ENCODE data around the gene BLVRA. TPM values are rescaled to one million over a fixed set of nuclear protein-coding genes. Genes with fewer than 3 reads are reported as not detected.

The BLVRA gene
- total and polyA plus RNA-seq, 2 donors (not counting 1 experiment from before 2014, with no cell fraction given): 72.8 to 108 TPM

- Histone ChIP-seq H2AFZ (ENCODE audit: low read length) (no peak overlapping the region), H3K4me2 (ENCODE audit: extremely low read depth, insufficient read depth, low read length) (no peak overlapping the region)
These were observed 2.0 kb upstream of the BLVRA start for GRCh38 chr7:43756368-43757072.

GRCh38 chr7:43757073-43757720 is 1.3 kb upstream of the BLVRA start:
- Histone ChIP-seq H2AFZ (ENCODE audit: low read length) (no peak overlapping the region), H3K9ac (ENCODE audit: insufficient read depth, low read length) (no peak overlapping the region), H3K9me3 (ENCODE audit: control insufficient read depth, insufficient read depth, low read depth, low read length) (no peaks in the 10 kb centered on the region), H3K27ac (ENCODE audit: insufficient read depth, low read length) (no peak overlapping the region), H3K4me3 (replicated peaks in 1 of 4; ENCODE audit: control extremely low read depth in 1 of 4, insufficient read depth in 1 of 4, low read depth in 3 of 4, low read length in 4 of 4) (no peak overlapping the region), H3K27me3 (ENCODE audit: control insufficient read depth, insufficient read depth, low read length) (no peaks in the 10 kb centered on the region), H3K4me1 (ENCODE audit: control insufficient read depth, extremely low read depth, insufficient read depth, low read length) (peaks cover 17% of the 10 kb centered on the region), H3K79me2 (ENCODE audit: control insufficient read depth, insufficient read depth, low read length) (no peaks in the 10 kb centered on the region), H3K36me3 (ENCODE audit: control insufficient read depth, insufficient read depth, low read length) (no peaks in the 10 kb centered on the region), H4K20me1 (ENCODE audit: control insufficient read depth, extremely low read depth, insufficient read depth, low read length) (no peaks in the 10 kb centered on the region), H3K4me2 (ENCODE audit: extremely low read depth, insufficient read depth, low read length) (no peak overlapping the region)
- no peak for DNase-seq (ENCODE audit: low read depth in 2 of 2)
- no peak for TF ChIP-seq CTCF (conservative IDR thresholded peaks at IDR 0.05 in 1 of 2, IDR thresholded peaks at IDR 0.05 in 1 of 2; ENCODE audit: low read depth in 1 of 2, low read length in 2 of 2)
- TF ChIP-seq EZH2 (IDR thresholded peaks at IDR 0.05; ENCODE audit: low read length, missing control alignments): no peak

More at GRCh38 chr7:43756368-43757072, 2.0 kb upstream of the BLVRA start:
- no peaks in the 10 kb centered on the region for H4K20me1 ChIP-seq (ENCODE audit: control insufficient read depth, extremely low read depth, insufficient read depth, low read length)
- H3K79me2 ChIP-seq (ENCODE audit: control insufficient read depth, insufficient read depth, low read length): no peaks in the 10 kb centered on the region
- H3K4me3 ChIP-seq (replicated peaks in 1 of 4; ENCODE audit: control extremely low read depth in 1 of 4, insufficient read depth in 1 of 4, low read depth in 3 of 4, low read length in 4 of 4): no peak overlapping the region
- peaks cover 14% of the 10 kb centered on the region for H3K4me1 ChIP-seq (ENCODE audit: control insufficient read depth, extremely low read depth, insufficient read depth, low read length)
- TF ChIP-seq EZH2 (IDR thresholded peaks at IDR 0.05; ENCODE audit: low read length, missing control alignments) (no peak), CTCF (conservative IDR thresholded peaks at IDR 0.05 in 1 of 2, IDR thresholded peaks at IDR 0.05 in 1 of 2; ENCODE audit: low read depth in 1 of 2, low read length in 2 of 2) (no peak)
- no peak overlapping the region for H3K9ac ChIP-seq (ENCODE audit: insufficient read depth, low read length)
- H3K27me3 ChIP-seq (ENCODE audit: control insufficient read depth, insufficient read depth, low read length): no peaks in the 10 kb centered on the region
- no peak overlapping the region for H3K27ac ChIP-seq (ENCODE audit: insufficient read depth, low read length)
- peak; percentile 84 to 92 for DNase-seq (ENCODE audit: low read depth in 2 of 2)
- no peaks in the 10 kb centered on the region for H3K36me3 ChIP-seq (ENCODE audit: control insufficient read depth, insufficient read depth, low read length)
- H3K9me3 ChIP-seq (ENCODE audit: control insufficient read depth, insufficient read depth, low read depth, low read length): no peaks in the 10 kb centered on the region

- TF ChIP-seq CTCF (conservative IDR thresholded peaks at IDR 0.05 in 1 of 2, IDR thresholded peaks at IDR 0.05 in 1 of 2; ENCODE audit: low read depth in 1 of 2, low read length in 2 of 2) (no peak), EZH2 (IDR thresholded peaks at IDR 0.05; ENCODE audit: low read length, missing control alignments) (no peak)
- Histone ChIP-seq H3K36me3 (ENCODE audit: control insufficient read depth, insufficient read depth, low read length) (no peaks in the 10 kb centered on the region), H3K9ac (ENCODE audit: insufficient read depth, low read length) (peak overlapping the region; percentile 82), H3K27ac (ENCODE audit: insufficient read depth, low read length) (peak overlapping the region; percentile 81), H4K20me1 (ENCODE audit: control insufficient read depth, extremely low read depth, insufficient read depth, low read length) (no peaks in the 10 kb centered on the region), H3K79me2 (ENCODE audit: control insufficient read depth, insufficient read depth, low read length) (peaks cover 7% of the 10 kb centered on the region), H3K4me2 (ENCODE audit: extremely low read depth, insufficient read depth, low read length) (peak overlapping the region; percentile 94), H2AFZ (ENCODE audit: low read length) (peak overlapping the region; percentile 58), H3K4me1 (ENCODE audit: control insufficient read depth, extremely low read depth, insufficient read depth, low read length) (peaks cover 16% of the 10 kb centered on the region), H3K27me3 (ENCODE audit: control insufficient read depth, insufficient read depth, low read length) (no peaks in the 10 kb centered on the region), H3K9me3 (ENCODE audit: control insufficient read depth, insufficient read depth, low read depth, low read length) (no peaks in the 10 kb centered on the region), H3K4me3 (replicated peaks in 1 of 4; ENCODE audit: control extremely low read depth in 1 of 4, insufficient read depth in 1 of 4, low read depth in 3 of 4, low read length in 4 of 4) (peak overlapping the region; percentile 69 to 82 (median 73))
- peak; percentile 46 to 52 for DNase-seq (ENCODE audit: low read depth in 2 of 2)
These were observed 573 bp downstream of the BLVRA start for GRCh38 chr7:43758822-43759683.
